ENCODE measurements around the gene ERC2. TPM values are rescaled to one million over a fixed set of nuclear protein-coding genes. Genes with fewer than 3 reads are reported as not detected.

ERC2 gene
- total RNA-seq, 2 experiments from 2014 or later = not detected

DNA sequence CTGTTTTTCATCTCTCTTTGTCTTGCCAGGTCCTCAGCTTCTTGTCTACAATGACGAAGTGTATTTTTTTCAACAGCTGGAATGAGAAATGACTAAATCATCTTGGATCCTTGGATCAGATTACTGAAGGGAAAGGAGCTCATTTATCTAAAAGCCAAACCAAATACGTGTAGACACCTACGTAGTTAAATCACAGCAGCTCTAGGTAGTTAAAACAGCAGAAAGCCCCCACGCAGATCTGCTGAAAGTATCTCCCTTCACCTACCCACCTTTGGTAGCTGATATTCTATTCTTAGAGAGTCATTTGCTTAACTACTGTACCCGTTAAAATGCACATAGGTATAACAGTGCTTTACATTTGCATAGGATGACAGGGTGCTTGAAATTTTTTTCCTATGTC is 875.7 kb downstream of the ERC2 start:
- no peak for DNase-seq (ENCODE audit: low spot score)
- no peak overlapping the region for H3K27ac ChIP-seq (ENCODE audit: low read depth, low read length, poor library complexity, severe bottlenecking)
- no peak for TF ChIP-seq EZH2phosphoT487 (IDR thresholded peaks at IDR 0.05; ENCODE audit: borderline replicate concordance, low read depth, low read length)
- TF ChIP-seq, protein P1, sequence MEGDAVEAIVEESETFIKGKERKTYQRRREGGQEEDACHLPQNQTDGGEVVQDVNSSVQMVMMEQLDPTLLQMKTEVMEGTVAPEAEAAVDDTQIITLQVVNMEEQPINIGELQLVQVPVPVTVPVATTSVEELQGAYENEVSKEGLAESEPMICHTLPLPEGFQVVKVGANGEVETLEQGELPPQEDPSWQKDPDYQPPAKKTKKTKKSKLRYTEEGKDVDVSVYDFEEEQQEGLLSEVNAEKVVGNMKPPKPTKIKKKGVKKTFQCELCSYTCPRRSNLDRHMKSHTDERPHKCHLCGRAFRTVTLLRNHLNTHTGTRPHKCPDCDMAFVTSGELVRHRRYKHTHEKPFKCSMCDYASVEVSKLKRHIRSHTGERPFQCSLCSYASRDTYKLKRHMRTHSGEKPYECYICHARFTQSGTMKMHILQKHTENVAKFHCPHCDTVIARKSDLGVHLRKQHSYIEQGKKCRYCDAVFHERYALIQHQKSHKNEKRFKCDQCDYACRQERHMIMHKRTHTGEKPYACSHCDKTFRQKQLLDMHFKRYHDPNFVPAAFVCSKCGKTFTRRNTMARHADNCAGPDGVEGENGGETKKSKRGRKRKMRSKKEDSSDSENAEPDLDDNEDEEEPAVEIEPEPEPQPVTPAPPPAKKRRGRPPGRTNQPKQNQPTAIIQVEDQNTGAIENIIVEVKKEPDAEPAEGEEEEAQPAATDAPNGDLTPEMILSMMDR (conservative IDR thresholded peaks at IDR 0.05; ENCODE audit: low read length) = no peak
- no peaks in the 10 kb centered on the region for H3K9me3 ChIP-seq (ENCODE audit: low read length)
- ChIA-PET CTCF (ENCODE audit: unreplicated experiment) (no interaction called here), POLR2A (interaction anchor here (0.5 to 1.0 kb wide), 3 partner anchors 35 to 1037 kb away, joined by 3 read pairs; no protein-coding TSS in a partner anchor)
- H3K4me3 ChIP-seq (ENCODE audit: low read depth, low read length, poor library complexity, severe bottlenecking) = no peak overlapping the region
- H3K36me3 ChIP-seq (ENCODE audit: insufficient read depth, low read length) = no peaks in the 10 kb centered on the region
- no peaks in the 10 kb centered on the region for H3K79me2 ChIP-seq (ENCODE audit: insufficient read depth, low read depth, low read length)
- H3K9me2 ChIP-seq (ENCODE audit: insufficient read depth, low read length) = no peaks in the 10 kb centered on the region
- peak overlapping the region; percentile 23 for H3K4me2 ChIP-seq (ENCODE audit: low read length)
- H3K4me1 ChIP-seq (ENCODE audit: insufficient read depth, low read length, poor library complexity, severe bottlenecking) = peaks cover 15% of the 10 kb centered on the region
- no TSS peak for BruUV-seq (replicated peaks)
- H4K20me1 ChIP-seq (ENCODE audit: insufficient read depth, low read length) = no peaks in the 10 kb centered on the region
- intact Hi-C loops (cut with micrococcal nuclease; ENCODE audit: unreplicated experiment) = no loop called here
- peak overlapping the region; percentile 34; the same call in 1 of the 2 replicates for H2AFZ ChIP-seq (ENCODE audit: low read length)

DNA sequence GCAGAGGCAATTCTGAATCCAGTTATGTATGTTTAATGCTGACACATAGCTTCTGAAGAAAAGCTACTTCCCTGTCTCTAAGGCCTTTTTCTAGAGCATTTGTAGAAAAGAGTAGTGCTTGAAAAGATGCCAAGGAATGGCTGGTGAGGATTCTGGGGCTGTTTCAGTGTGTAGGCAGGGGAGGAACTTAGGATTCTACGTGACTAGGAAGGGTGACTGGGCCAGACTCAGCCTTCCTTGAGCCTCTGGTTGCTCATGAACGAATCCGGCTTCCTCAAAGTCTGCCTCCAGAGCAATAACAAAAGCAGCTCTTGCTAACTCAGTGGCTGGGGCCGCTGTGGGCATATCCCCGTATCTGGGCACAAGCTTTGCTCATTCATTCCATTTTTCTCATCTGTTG is 876.4 kb downstream of the ERC2 start:
- no peaks in the 10 kb centered on the region for H3K9me3 ChIP-seq (ENCODE audit: low read length)
- no peaks in the 10 kb centered on the region for H3K9me2 ChIP-seq (ENCODE audit: insufficient read depth, low read length)
- H2AFZ ChIP-seq (ENCODE audit: low read length) = peak overlapping the region; percentile 34; the same call in 1 of the 2 replicates
- H3K4me1 ChIP-seq (ENCODE audit: insufficient read depth, low read length, poor library complexity, severe bottlenecking) = peaks cover 15% of the 10 kb centered on the region
- H3K36me3 ChIP-seq (ENCODE audit: insufficient read depth, low read length) = no peaks in the 10 kb centered on the region
- no peaks in the 10 kb centered on the region for H4K20me1 ChIP-seq (ENCODE audit: insufficient read depth, low read length)
- no TSS peak for BruUV-seq (replicated peaks)
- no peak overlapping the region for H3K27ac ChIP-seq (ENCODE audit: low read depth, low read length, poor library complexity, severe bottlenecking)
- H3K4me3 ChIP-seq (ENCODE audit: low read depth, low read length, poor library complexity, severe bottlenecking) = no peak overlapping the region
- TF ChIP-seq, protein P1 (conservative IDR thresholded peaks at IDR 0.05; ENCODE audit: low read length) = no peak
- no peak for TF ChIP-seq EZH2phosphoT487 (IDR thresholded peaks at IDR 0.05; ENCODE audit: borderline replicate concordance, low read depth, low read length)
- no peaks in the 10 kb centered on the region for H3K79me2 ChIP-seq (ENCODE audit: insufficient read depth, low read depth, low read length)
- intact Hi-C loops (cut with micrococcal nuclease; ENCODE audit: unreplicated experiment) = no loop called here
- ChIA-PET POLR2A (interaction anchor here (0.5 kb wide), 1 partner anchor 104 kb away, joined by 3 read pairs; no protein-coding TSS in a partner anchor), CTCF (ENCODE audit: unreplicated experiment) (no interaction called here)
- H3K4me2 ChIP-seq (ENCODE audit: low read length) = peak overlapping the region; percentile 23; the same call in 1 of the 2 replicates
- DNase-seq (ENCODE audit: low spot score) = no peak

DNA sequence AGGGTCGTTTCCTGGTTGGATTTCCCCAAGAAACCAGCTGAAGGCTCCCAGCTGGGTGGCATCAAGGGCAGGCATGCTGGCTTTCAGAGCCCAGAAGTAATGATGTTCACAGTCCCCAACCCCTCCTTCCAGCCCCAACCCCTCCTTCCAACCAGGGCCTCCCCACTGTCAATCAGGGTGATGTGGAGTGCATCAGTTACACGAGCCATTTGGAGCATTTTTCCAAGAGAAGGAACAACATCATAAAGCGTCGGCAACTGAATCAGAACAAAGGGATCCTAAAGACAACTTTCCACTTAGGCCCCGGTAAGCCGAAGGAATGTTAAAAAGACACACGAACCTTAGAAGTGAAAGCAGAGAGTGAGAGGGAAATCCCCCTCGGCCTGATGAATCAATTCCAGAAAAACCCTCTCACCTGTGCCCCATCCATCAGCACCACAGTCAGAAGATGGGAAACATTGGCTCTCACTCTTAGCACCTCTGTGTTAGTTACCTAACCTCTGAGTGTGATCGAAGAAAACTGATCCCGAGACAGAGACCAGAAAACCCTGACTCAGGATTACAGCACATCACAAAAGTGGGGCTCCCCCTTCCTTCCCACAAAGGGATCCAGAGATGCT is 880.0 kb downstream of the ERC2 start:
- intact Hi-C loops (cut with micrococcal nuclease; ENCODE audit: unreplicated experiment) = no loop called here
- H3K36me3 ChIP-seq (ENCODE audit: insufficient read depth, low read length) = no peaks in the 10 kb centered on the region
- no peaks in the 10 kb centered on the region for H3K79me2 ChIP-seq (ENCODE audit: insufficient read depth, low read depth, low read length)
- H3K4me1 ChIP-seq (ENCODE audit: insufficient read depth, low read length, poor library complexity, severe bottlenecking) = peaks cover 15% of the 10 kb centered on the region
- no peak overlapping the region for H3K4me3 ChIP-seq (ENCODE audit: low read depth, low read length, poor library complexity, severe bottlenecking)
- H3K4me2 ChIP-seq (ENCODE audit: low read length) = no peak overlapping the region
- H3K27ac ChIP-seq (ENCODE audit: low read depth, low read length, poor library complexity, severe bottlenecking) = no peak overlapping the region
- DNase-seq (ENCODE audit: low spot score) = no peak
- no peak overlapping the region for H2AFZ ChIP-seq (ENCODE audit: low read length)
- TF ChIP-seq, protein P1 (conservative IDR thresholded peaks at IDR 0.05; ENCODE audit: low read length) = no peak
- TF ChIP-seq EZH2phosphoT487 (IDR thresholded peaks at IDR 0.05; ENCODE audit: borderline replicate concordance, low read depth, low read length) = no peak
- H4K20me1 ChIP-seq (ENCODE audit: insufficient read depth, low read length) = no peaks in the 10 kb centered on the region
- H3K9me2 ChIP-seq (ENCODE audit: insufficient read depth, low read length) = no peaks in the 10 kb centered on the region
- ChIA-PET POLR2A (interaction anchor here (0.9 kb wide), 1 partner anchor 25 kb away, joined by 3 read pairs; no protein-coding TSS in a partner anchor), CTCF (ENCODE audit: unreplicated experiment) (no interaction called here)
- BruUV-seq (replicated peaks) = no TSS peak
- H3K9me3 ChIP-seq (ENCODE audit: low read length) = no peaks in the 10 kb centered on the region

Data from OCI-LY7 (cell line).